K562 (cell line): ENCODE measurements around the gene EFCAB8. TPM values are rescaled to one million over a fixed set of nuclear protein-coding genes. Genes with fewer than 3 reads are reported as not detected.

Source experiments
- ATAC-seq: fragments of 200-7000 bp; cut with Tn5 transposase; 3 replicates; pipeline ENCODE4 v1.9.1; 2020; ENCODE audit warnings: moderate library complexity
- BruUV-seq: library from RNA; stranded (reverse); fragments of 400-500 nt; replicated peaks from 2 replicates; lab custom pipeline; 2021; lab: Mats Ljungman, UMichigan
- CTCF ChIA-PET: fragments of 300-600 bp; formaldehyde crosslinking; extraction: SDS; loops from one replicate; lab custom pipeline; 2021; ENCODE audit warnings: low intra/inter-chr PET ratio; lab: Yijun Ruan, JAX
- POLR2A ChIA-PET: fragments of 300-600, 350-650 bp; sonication (Branson Sonifier 250); formaldehyde crosslinking; extraction: SDS; loops from one replicate; lab custom pipeline; 2021; ENCODE audit warnings: antibody characterized with exemption, inconsistent platforms; lab: Yijun Ruan, JAX
- DNase-seq, 4 experiments: peaks; one replicate each; pipeline versions ENCODE4 v3.0.0 to v3.0.0-alpha.2; 2011 to 2018; ENCODE audit warnings: low spot score in 3 of 4, mixed read lengths in 3 of 4; ENCODE audit errors: extremely low read depth in 1 of 4
- FAIRE-seq: peaks from 2 replicates; lab custom pipeline; 2011; peaks lifted over from hg19 to GRCh38; lab: Jason Lieb, UNC
- H2AFZ ChIP-seq: 2 replicates; pipeline ENCODE4 v1.6.0; 2011; ENCODE audit warnings: low read depth, low read length, control low read depth, inconsistent platforms
- H3K27ac ChIP-seq: fragments of 200-600 bp; 3 replicates; pipeline ENCODE4 v1.8.0; 2011; ENCODE audit warnings: low read depth, mild to moderate bottlenecking, control low read depth, inconsistent platforms, low read length, moderate library complexity, mixed read lengths; ENCODE audit errors: extremely low read depth
- H3K27me3 ChIP-seq, 2 experiments: fragments of 300-600 bp in 1 of 2; 2 replicates in 1 of 2; 3 replicates in 1 of 2; pipeline versions ENCODE4 v1.6.0 to v1.8.0; 2011; ENCODE audit warnings: inconsistent platforms in 2 of 2, low read length in 2 of 2, mild to moderate bottlenecking in 1 of 2, mixed read lengths in 1 of 2, moderate library complexity in 1 of 2; ENCODE audit not compliant: control insufficient read depth in 2 of 2, insufficient read depth in 2 of 2
- H3K36me3 ChIP-seq: fragments of 300-600 bp; 3 replicates; pipeline ENCODE4 v1.8.0; 2011; ENCODE audit warnings: mild to moderate bottlenecking, low read length, inconsistent platforms; ENCODE audit not compliant: control insufficient read depth, insufficient read depth
- H3K4me1 ChIP-seq, 2 experiments: fragments of 200-600 bp in 1 of 2; replicated peaks in 1 of 2; 2 replicates in 1 of 2; 3 replicates in 1 of 2; pipeline versions ENCODE4 v1.5.1 to v1.8.0; 2011; ENCODE audit warnings: inconsistent platforms in 2 of 2, low read length in 2 of 2, mild to moderate bottlenecking in 1 of 2, mixed read lengths in 1 of 2, moderate library complexity in 1 of 2; ENCODE audit not compliant: control insufficient read depth in 2 of 2, insufficient read depth in 2 of 2
- H3K4me2 ChIP-seq: 2 replicates; pipeline ENCODE4 v1.6.1; 2011; ENCODE audit warnings: low read length, control low read depth, inconsistent platforms, mixed read lengths; ENCODE audit not compliant: insufficient read depth
- H3K4me3 ChIP-seq: fragments of 200-600 bp; sonication (generic), shearing (Covaris generic); 2 replicates; pipeline ENCODE4 v1.5.1; 2016; ENCODE audit warnings: control low read depth, inconsistent platforms
- H3K79me2 ChIP-seq: fragments of 200-600 bp; 3 replicates; pipeline ENCODE4 v1.8.0; 2011; ENCODE audit warnings: low read length, inconsistent platforms; ENCODE audit not compliant: control insufficient read depth, insufficient read depth
- H3K9ac ChIP-seq, 2 experiments: 2 replicates each; pipeline versions ENCODE4 v1.6.0 to v1.6.1; 2011; ENCODE audit warnings: low read depth in 2 of 2, low read length in 2 of 2, control low read depth in 1 of 2, inconsistent platforms in 1 of 2, mild to moderate bottlenecking in 1 of 2, mixed read lengths in 1 of 2; ENCODE audit not compliant: insufficient read depth in 1 of 2
- H3K9me1 ChIP-seq: one replicate; pipeline ENCODE4 v1.6.0; 2011; ENCODE audit warnings: inconsistent platforms, mild to moderate bottlenecking, low read length, moderate library complexity; ENCODE audit not compliant: control insufficient read depth, insufficient read depth
- H3K9me3 ChIP-seq: replicated peaks from 2 replicates; pipeline ENCODE4 v1.5.1; 2011; ENCODE audit warnings: low read depth, low read length, inconsistent platforms; ENCODE audit not compliant: control insufficient read depth, insufficient read depth
- H4K20me1 ChIP-seq: replicated peaks from 2 replicates; pipeline ENCODE4 v1.6.1; 2011; ENCODE audit warnings: low read length, inconsistent platforms, mixed read lengths; ENCODE audit not compliant: control insufficient read depth, insufficient read depth
- ATF1 ChIP-seq, 2 experiments: fragments of 450-650 bp in 1 of 2; IDR thresholded peaks; 2 replicates each; pipeline ENCODE4 v1.6.1; 2016; ENCODE audit warnings: missing compliant biosample characterization in 1 of 2, missing genetic modification characterization in 1 of 2
- CBFA2T3 ChIP-seq: fragments of 450-650 bp; IDR thresholded peaks from 2 replicates; pipeline ENCODE4 v1.6.1; 2017
- FOXM1 ChIP-seq, 2 experiments: fragments of 450-650 bp in 1 of 2; sonication (generic) in 1 of 2; formaldehyde crosslinking in 1 of 2; IDR thresholded peaks; 2 replicates each; pipeline versions ENCODE4 v1.6.1 to v1.9.0; 2017 to 2022; ENCODE audit warnings: low read depth in 2 of 2, mild to moderate bottlenecking in 2 of 2, missing genetic modification reagents in 1 of 2, moderate library complexity in 1 of 2
- FOXP4 ChIP-seq: sonication (generic); formaldehyde crosslinking; IDR thresholded peaks from 2 replicates; pipeline ENCODE4 v1.8.0; 2022; ENCODE audit warnings: mild to moderate bottlenecking, missing genetic modification reagents, borderline replicate concordance
- GABPA ChIP-seq: fragments of 200-800 bp; sonication (Bioruptor generic); conservative IDR thresholded peaks from 2 replicates; pipeline ENCODE4 v1.6.1; 2016; ENCODE audit warnings: low read depth, missing genetic modification characterization, missing compliant biosample characterization
- HEY1 ChIP-seq: fragments of 250-450 bp; sonication (Bioruptor Pico); IDR thresholded peaks from 2 replicates; pipeline ENCODE4 v1.5.0; 2020; ENCODE audit warnings: mild to moderate bottlenecking, moderate library complexity, borderline replicate concordance
- JUND ChIP-seq, 2 experiments: IDR thresholded peaks; 2 replicates in 1 of 2; 3 replicates in 1 of 2; pipeline ENCODE4 v1.6.1; 2011; ENCODE audit warnings: borderline replicate concordance in 2 of 2, low read depth in 2 of 2, low read length in 2 of 2, improper control_type of control experiment in 1 of 2, missing biosample characterization in 1 of 2, missing genetic modification characterization in 1 of 2, missing genetic modification reagents in 1 of 2
- PCBP1 ChIP-seq: fragments of 200-400 bp; formaldehyde crosslinking; IDR thresholded peaks from 2 replicates; pipeline ENCODE4 v1.6.1; 2018; ENCODE audit warnings: mild to moderate bottlenecking, low read depth, low read length; ENCODE audit not compliant: poor library complexity, severe bottlenecking
- WGBS: fragments of 100-300 bp; shearing (Covaris generic); methylation state at CpG from one replicate; pipeline ENCODE4 v1.1.6; 2016; ENCODE audit warnings: low coverage, mixed read lengths; ENCODE audit not compliant: insufficient coverage; ENCODE audit errors: missing lambda C conversion rate; 5-methylcytosine and 5-hydroxymethylcytosine counted together
- in situ Hi-C: fragments of 300-500 bp; cut with MboI; formaldehyde crosslinking; loops from 4 replicates; pipeline ENCODE4 v1.15.0; 2018; ENCODE audit warnings: inconsistent platforms, mixed read lengths
- intact Hi-C: fragments of 100-400 bp; cut with micrococcal nuclease; formaldehyde crosslinking; loops from 2 replicates; pipeline ENCODE4 v1.14.2; 2022
- polyA plus RNA-seq, 8 experiments: library from polyadenylated mRNA; depleted of rRNA in 4 of 8; stranded (reverse) in 5 of 8; unstranded in 3 of 8; fragments of >200 nt; fragmentation: Nextera tagmentation in 2 of 8; fragmentation: Illumina TruSeq in 1 of 8; extraction: Ambion mirVana in 2 of 8; extraction: Trizol in 1 of 8; gene quantifications; 2 replicates each; pipeline versions ENCODE4 v1.2.1 to v1.2.3, GENCODE V29; 2011 to 2014; ENCODE audit warnings: inconsistent platforms in 1 of 8, missing spikeins in 1 of 8
- total RNA-seq, 7 experiments: library from RNA; depleted of rRNA in 6 of 7; stranded (reverse); fragments of >200 nt in 6 of 7; fragmentation: Illumina TruSeq in 2 of 7; extraction: Trizol in 2 of 7; gene quantifications; 2 replicates each; pipeline versions ENCODE4 v1.2.1 to v1.2.3, GENCODE V29; 2011 to 2021; ENCODE audit warnings: low replicate concordance in 1 of 7

The EFCAB8 gene
- total and polyA plus RNA-seq, 9 of the 15 experiments (the other 6 are each of a cell fraction or from before 2014, with no cell fraction given) = 0.03 to 0.18 (median 0.11) TPM; not detected in 6

- intact Hi-C loops = no loop called here
- H3K4me3 ChIP-seq = no peak overlapping the region
- H3K36me3 ChIP-seq = no peaks in the 10 kb centered on the region
- H3K4me1 ChIP-seq = no peaks in the 10 kb centered on the region
- ChIA-PET CTCF (no interaction called here), POLR2A (no interaction called here)
- no peak overlapping the region for H3K4me2 ChIP-seq
- in situ Hi-C loops = no loop called here
- DNase-seq = no peak
- ATAC-seq = no peak
- H3K27me3 ChIP-seq = peaks cover 18 to 52% of the 10 kb centered on the region in 2 experiments; a peak in 4 of 5 replicates
- no peak overlapping the region for H3K27ac ChIP-seq
- no peak for FAIRE-seq
- no peaks in the 10 kb centered on the region for H3K9me1 ChIP-seq
- no TSS peak for BruUV-seq
- no peak overlapping the region for H2AFZ ChIP-seq
- 0% methylated on average over 3 of the region's 3 CpGs for WGBS
- H3K9me3 ChIP-seq = no peaks in the 10 kb centered on the region
- no peaks in the 10 kb centered on the region for H3K79me2 ChIP-seq
- H4K20me1 ChIP-seq = peaks cover 10% of the 10 kb centered on the region; the same call in 1 of the 2 replicates
- no peak overlapping the region for H3K9ac ChIP-seq
- no peak for TF ChIP-seq JUND (IDR thresholded peaks at IDR 0.05; ENCODE audit: borderline replicate concordance, low read depth, low read length)
- no peak for TF ChIP-seq JUND (tag; IDR thresholded peaks at IDR 0.05; ENCODE audit: borderline replicate concordance, low read depth, low read length)
- TF ChIP-seq FOXM1 (IDR thresholded peaks at IDR 0.05; ENCODE audit: low read depth) = no peak
- no peak for TF ChIP-seq FOXM1 (CRISPR knock-in tag; IDR thresholded peaks at IDR 0.05; ENCODE audit: low read depth)
- TF ChIP-seq ATF1 (CRISPR knock-in tag; IDR thresholded peaks at IDR 0.05) = no peak
- TF ChIP-seq ATF1 (tag; IDR thresholded peaks at IDR 0.05) = no peak
- no peak for TF ChIP-seq PCBP1
- no peak for TF ChIP-seq FOXP4 (CRISPR knock-in tag)
- TF ChIP-seq CBFA2T3 = no peak
- no peak for TF ChIP-seq GABPA
- no peak for TF ChIP-seq HEY1 (CRISPR knock-in tag)
These were observed 27.9 kb downstream of the EFCAB8 start for GRCh38 chr20:32886652-32887051.
